ENCODE results near the gene CEBPE.

- no peak for TF ChIP-seq CTCF (conservative IDR thresholded peaks at IDR 0.05)
- no peak for TF ChIP-seq EZH2 (IDR thresholded peaks at IDR 0.05; ENCODE audit: low read depth)
Observed at GRCh38 chr14:23114669-23115038, 4.4 kb downstream of the CEBPE start.
